IMR-90 (cell line): ENCODE results near the gene TRIM17.

Experiments
- BHLHE40 ChIP-seq: fragments of 150-350 bp; IDR thresholded peaks from 2 replicates; pipeline ENCODE4 v1.6.1; 2016; ENCODE audit warnings: mild to moderate bottlenecking, low read depth, low read length
- FOS ChIP-seq: fragments of 150-350 bp; IDR thresholded peaks from 2 replicates; pipeline ENCODE4 v1.6.1; 2016; ENCODE audit warnings: low read depth, low read length
- MAFK ChIP-seq: IDR thresholded peaks from 2 replicates; pipeline ENCODE4 v1.6.1; 2012; ENCODE audit warnings: low read depth, low read length, improper control_type of control experiment
- NFE2L2 ChIP-seq: fragments of 150-350 bp; IDR thresholded peaks from 2 replicates; pipeline ENCODE4 v1.6.1; 2016; ENCODE audit warnings: low read depth, mild to moderate bottlenecking, low read length
- POLR2A ChIP-seq: IDR thresholded peaks from 2 replicates; pipeline ENCODE4 v1.6.1; 2012; ENCODE audit warnings: mild to moderate bottlenecking, low read depth, low read length
- RAD21 ChIP-seq: IDR thresholded peaks from 2 replicates; pipeline ENCODE4 v1.6.1; 2012; ENCODE audit warnings: low read length, improper control_type of control experiment
- RCOR1 ChIP-seq: IDR thresholded peaks from 2 replicates; pipeline ENCODE4 v1.6.1; 2012; ENCODE audit warnings: mild to moderate bottlenecking, low read length, improper control_type of control experiment; ENCODE audit not compliant: insufficient replicate concordance
- RFX5 ChIP-seq: IDR thresholded peaks from 2 replicates; pipeline ENCODE4 v1.8.0; 2012; ENCODE audit warnings: low read depth, mild to moderate bottlenecking, low read length, moderate library complexity
- SMC3 ChIP-seq: fragments of 150-350 bp; IDR thresholded peaks from 2 replicates; pipeline ENCODE4 v1.6.1; 2016; ENCODE audit warnings: low read depth, mild to moderate bottlenecking, antibody characterized with exemption, low read length, moderate library complexity
- TF ChIP-seq, protein P1 (sequence below): conservative IDR thresholded peaks from 2 replicates; pipeline ENCODE4 v1.5.1; 2012; ENCODE audit warnings: mild to moderate bottlenecking, low read depth, low read length, improper control_type of control experiment
- TF ChIP-seq, protein P2 (sequence below): fragments of 150-350 bp; IDR thresholded peaks from 2 replicates; pipeline ENCODE4 v1.6.1; 2017; ENCODE audit warnings: mild to moderate bottlenecking, antibody characterized with exemption, low read length, low read depth

DNA sequence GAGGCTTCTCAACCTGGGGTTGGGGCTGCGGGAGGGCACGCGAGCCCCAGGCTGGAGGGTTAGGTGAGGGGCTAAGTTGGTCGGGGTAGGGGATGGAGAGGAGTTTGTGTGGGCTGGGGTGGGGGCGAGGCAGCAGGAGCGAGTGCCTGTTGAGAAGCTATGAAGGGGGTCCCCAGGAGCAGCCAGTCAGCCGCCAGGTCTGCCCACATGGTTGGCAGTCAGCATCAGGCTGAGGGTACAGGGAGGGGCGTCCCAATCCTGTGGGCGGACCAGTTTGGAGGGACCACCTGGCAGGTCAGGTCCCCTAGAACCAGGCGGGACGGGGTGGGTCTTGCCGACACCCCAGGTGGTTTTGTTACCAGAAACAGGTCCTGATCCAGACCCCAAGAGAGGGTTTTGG lies 400 bp upstream of the TRIM17 start:
- TF ChIP-seq, protein P1, sequence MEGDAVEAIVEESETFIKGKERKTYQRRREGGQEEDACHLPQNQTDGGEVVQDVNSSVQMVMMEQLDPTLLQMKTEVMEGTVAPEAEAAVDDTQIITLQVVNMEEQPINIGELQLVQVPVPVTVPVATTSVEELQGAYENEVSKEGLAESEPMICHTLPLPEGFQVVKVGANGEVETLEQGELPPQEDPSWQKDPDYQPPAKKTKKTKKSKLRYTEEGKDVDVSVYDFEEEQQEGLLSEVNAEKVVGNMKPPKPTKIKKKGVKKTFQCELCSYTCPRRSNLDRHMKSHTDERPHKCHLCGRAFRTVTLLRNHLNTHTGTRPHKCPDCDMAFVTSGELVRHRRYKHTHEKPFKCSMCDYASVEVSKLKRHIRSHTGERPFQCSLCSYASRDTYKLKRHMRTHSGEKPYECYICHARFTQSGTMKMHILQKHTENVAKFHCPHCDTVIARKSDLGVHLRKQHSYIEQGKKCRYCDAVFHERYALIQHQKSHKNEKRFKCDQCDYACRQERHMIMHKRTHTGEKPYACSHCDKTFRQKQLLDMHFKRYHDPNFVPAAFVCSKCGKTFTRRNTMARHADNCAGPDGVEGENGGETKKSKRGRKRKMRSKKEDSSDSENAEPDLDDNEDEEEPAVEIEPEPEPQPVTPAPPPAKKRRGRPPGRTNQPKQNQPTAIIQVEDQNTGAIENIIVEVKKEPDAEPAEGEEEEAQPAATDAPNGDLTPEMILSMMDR, result no peak
- no peak for TF ChIP-seq BHLHE40
- TF ChIP-seq POLR2A, result no peak
- TF ChIP-seq SMC3, result no peak
- TF ChIP-seq RFX5, result no peak
- no peak for TF ChIP-seq RAD21
- no peak for TF ChIP-seq RCOR1
- no peak for TF ChIP-seq NFE2L2
- TF ChIP-seq MAFK, result no peak
- TF ChIP-seq, protein P2, sequence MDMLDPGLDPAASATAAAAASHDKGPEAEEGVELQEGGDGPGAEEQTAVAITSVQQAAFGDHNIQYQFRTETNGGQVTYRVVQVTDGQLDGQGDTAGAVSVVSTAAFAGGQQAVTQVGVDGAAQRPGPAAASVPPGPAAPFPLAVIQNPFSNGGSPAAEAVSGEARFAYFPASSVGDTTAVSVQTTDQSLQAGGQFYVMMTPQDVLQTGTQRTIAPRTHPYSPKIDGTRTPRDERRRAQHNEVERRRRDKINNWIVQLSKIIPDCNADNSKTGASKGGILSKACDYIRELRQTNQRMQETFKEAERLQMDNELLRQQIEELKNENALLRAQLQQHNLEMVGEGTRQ, result no peak
- no peak for TF ChIP-seq FOS
